Neural cell (in vitro differentiated cells): ENCODE data around the gene PTCD1. TPM values are rescaled to one million over a fixed set of nuclear protein-coding genes. Genes with fewer than 3 reads are reported as not detected.
"Not testable (repeated sequence)": the region's sequence is repeated elsewhere in the genome, so short reads cannot be mapped to it uniquely, and the experiment has no call there.

Source experiments
- H2AFZ ChIP-seq: fragments of 200-600, 300-800 bp; sonication (generic), shearing (Covaris generic); 2 replicates; pipeline ENCODE4 v1.6.0; 2014; ENCODE audit warnings: low read depth, mild to moderate bottlenecking, antibody characterized with exemption, low read length, moderate library complexity
- H3F3A ChIP-seq: fragments of 200-600 bp; shearing (Covaris generic); 2 replicates; pipeline ENCODE4 v1.6.1; 2016; ENCODE audit warnings: mild to moderate bottlenecking, moderate library complexity, mixed read lengths, antibody characterized with exemption, low read length; ENCODE audit not compliant: insufficient read depth, poor library complexity, severe bottlenecking
- H3K27ac ChIP-seq: fragments of 200-600, 300-800 bp; sonication (generic), shearing (Covaris generic); 2 replicates; pipeline ENCODE4 v1.5.1; 2014; ENCODE audit warnings: mild to moderate bottlenecking, low read length, moderate library complexity
- H3K27me3 ChIP-seq: fragments of 300-800, 200-600 bp; sonication (generic), shearing (Covaris generic); 2 replicates; pipeline ENCODE4 v1.6.0; 2014; ENCODE audit warnings: mild to moderate bottlenecking, low read depth, low read length, moderate library complexity; ENCODE audit not compliant: insufficient read depth
- H3K36me3 ChIP-seq: fragments of 300-800, 200-600 bp; sonication (generic), shearing (Covaris generic); 2 replicates; pipeline ENCODE4 v1.5.1; 2014; ENCODE audit warnings: mild to moderate bottlenecking, antibody characterized with exemption, low read length, moderate library complexity; ENCODE audit not compliant: insufficient read depth
- H3K4me2 ChIP-seq: fragments of 300-800, 200-600 bp; sonication (generic), shearing (Covaris generic); 2 replicates; pipeline ENCODE4 v1.6.0; 2014; ENCODE audit warnings: mild to moderate bottlenecking, low read length
- H3K4me3 ChIP-seq: fragments of 300-800, 200-600 bp; sonication (generic), shearing (Covaris generic); 2 replicates; pipeline ENCODE4 v1.5.1; 2014; ENCODE audit warnings: mild to moderate bottlenecking, low read length, moderate library complexity
- H3K79me2 ChIP-seq: fragments of 200-600 bp; shearing (Covaris generic); replicated peaks from 2 replicates; pipeline ENCODE4 v1.6.0; 2014; ENCODE audit warnings: mild to moderate bottlenecking, low read length, moderate library complexity; ENCODE audit not compliant: insufficient read depth
- H3K9ac ChIP-seq: fragments of 300-800, 200-600 bp; sonication (generic), shearing (Covaris generic); 2 replicates; pipeline ENCODE4 v1.6.1; 2016; ENCODE audit warnings: mild to moderate bottlenecking, low read length, mixed read lengths
- H3K9me2 ChIP-seq: fragments of 200-600 bp; shearing (Covaris generic); 2 replicates; pipeline ENCODE4 v1.6.1; 2016; ENCODE audit warnings: mild to moderate bottlenecking, low read length, mixed read lengths; ENCODE audit not compliant: insufficient read depth
- H3K9me3 ChIP-seq: fragments of 200-600, 300-800 bp; sonication (generic), shearing (Covaris generic); 2 replicates; pipeline ENCODE4 v1.6.1; 2016; ENCODE audit warnings: mild to moderate bottlenecking, mixed run types, low read length, moderate library complexity, mixed read lengths
- H4K20me1 ChIP-seq: fragments of 200-600 bp; shearing (Covaris generic); 2 replicates; pipeline ENCODE4 v1.6.1; 2016; ENCODE audit warnings: mild to moderate bottlenecking, mixed run types; ENCODE audit not compliant: insufficient read depth
- EP300 ChIP-seq: fragments of 450-650 bp; conservative IDR thresholded peaks from 2 replicates; pipeline ENCODE4 v1.6.1; 2014; ENCODE audit warnings: antibody characterized with exemption, mild to moderate bottlenecking, moderate library complexity; ENCODE audit not compliant: poor library complexity, severe bottlenecking
- EZH2 ChIP-seq: fragments of 200-600, 300-800 bp; shearing (Covaris generic), sonication (generic); IDR thresholded peaks from 2 replicates; pipeline ENCODE4 v1.6.1; 2014; ENCODE audit warnings: antibody characterized with exemption, low read length, borderline replicate concordance, mild to moderate bottlenecking; ENCODE audit not compliant: insufficient read depth, poor library complexity, severe bottlenecking
- MXI1 ChIP-seq: fragments of 450-650 bp; conservative IDR thresholded peaks from 2 replicates; pipeline ENCODE4 v1.6.1; 2014; ENCODE audit warnings: antibody characterized with exemption, mild to moderate bottlenecking; ENCODE audit not compliant: poor library complexity, severe bottlenecking
- RAD21 ChIP-seq: fragments of 450-650 bp; conservative IDR thresholded peaks from 2 replicates; pipeline ENCODE4 v1.6.1; 2014; ENCODE audit warnings: antibody characterized with exemption, mild to moderate bottlenecking, moderate library complexity
- SMC3 ChIP-seq: fragments of 450-650 bp; conservative IDR thresholded peaks from 2 replicates; pipeline ENCODE4 v1.6.1; 2014; ENCODE audit warnings: antibody characterized with exemption, mild to moderate bottlenecking, moderate library complexity; ENCODE audit not compliant: poor library complexity
- TAF1 ChIP-seq: IDR thresholded peaks from 2 replicates; pipeline ENCODE4 v1.6.1; 2012; ENCODE audit warnings: low read depth
- polyA plus RNA-seq: library from polyadenylated mRNA; depleted of rRNA; stranded (reverse); fragments of >200 nt; gene quantifications from 2 replicates; pipeline ENCODE4 v1.2.3, GENCODE V29; 2014
- TF ChIP-seq, protein P1 (sequence below): IDR thresholded peaks from 2 replicates; pipeline ENCODE4 v1.6.1; 2012; ENCODE audit warnings: borderline replicate concordance
- TF ChIP-seq, protein P2 (sequence below): fragments of 450-650 bp; IDR thresholded peaks from 2 replicates; pipeline ENCODE4 v1.5.1; 2014; ENCODE audit warnings: antibody characterized with exemption, mild to moderate bottlenecking, moderate library complexity; ENCODE audit not compliant: poor library complexity, severe bottlenecking

Gene PTCD1
- polyA plus RNA-seq, 1 donor from 2014 or later: 4.0 TPM

DNA sequence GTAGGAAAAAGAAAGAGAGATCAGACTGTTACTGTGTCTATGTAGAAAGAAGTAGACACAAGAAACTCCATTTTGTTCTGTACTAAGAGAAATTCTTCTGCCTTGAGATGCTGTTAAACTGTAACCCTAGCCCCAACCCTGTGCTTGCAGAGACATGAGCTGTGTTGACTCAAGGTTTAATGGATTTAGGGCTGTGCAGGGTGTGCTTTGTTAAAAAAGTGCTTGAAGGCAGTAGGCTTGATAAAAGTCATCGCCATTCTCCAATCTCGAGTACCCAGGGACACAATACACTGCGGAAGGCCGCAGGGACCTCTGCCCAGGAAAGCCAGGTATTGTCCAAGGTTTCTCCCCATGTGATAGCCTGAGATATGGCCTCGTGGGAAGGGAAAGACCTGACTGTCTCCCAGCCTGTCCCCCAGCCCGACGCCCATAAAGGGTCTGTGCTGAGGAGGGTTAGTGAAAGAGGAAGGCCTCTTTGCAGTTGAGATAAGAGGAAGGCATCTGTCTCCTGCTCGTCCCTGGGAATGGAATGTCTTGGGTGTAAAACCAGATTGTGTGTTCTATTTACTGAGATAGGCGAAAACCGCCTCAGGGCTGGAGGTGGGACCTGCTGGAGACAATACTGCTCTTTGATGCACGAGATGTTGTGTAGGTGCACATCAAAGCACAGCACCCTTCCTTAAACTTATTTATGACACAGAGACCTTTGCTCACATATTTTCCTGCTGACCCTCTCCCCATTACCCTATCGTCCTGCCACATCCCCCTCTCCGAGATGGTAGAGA lies 6.7 kb downstream of the PTCD1 start:
- not testable (repeated sequence) for H2AFZ ChIP-seq, H3F3A ChIP-seq, H3K27me3 ChIP-seq, H3K9ac ChIP-seq, H3K36me3 ChIP-seq, H3K9me2 ChIP-seq, H3K4me2 ChIP-seq, H3K27ac ChIP-seq, H3K4me3 ChIP-seq, H4K20me1 ChIP-seq, H3K9me3 ChIP-seq, H3K79me2 ChIP-seq

DNA sequence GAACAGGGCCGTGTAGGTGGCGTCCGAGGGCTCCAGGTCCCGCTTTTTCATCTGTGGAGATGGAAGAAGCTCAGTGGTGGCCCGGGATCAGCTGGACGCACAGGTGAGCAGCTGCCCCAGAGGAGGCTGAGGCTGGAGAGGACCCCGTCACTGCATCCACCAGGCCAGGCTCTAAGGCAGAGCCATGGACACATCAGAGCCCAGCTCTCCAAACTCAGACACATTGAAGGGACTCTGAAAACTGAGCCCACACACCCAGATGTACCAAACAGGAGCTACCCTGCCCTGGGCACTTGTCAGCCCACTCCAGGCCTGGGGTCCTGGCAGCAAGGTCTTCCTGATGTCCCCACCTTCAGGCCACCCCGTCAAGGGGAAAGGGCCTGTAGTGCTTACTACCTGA lies 8.8 kb downstream of the PTCD1 start:
- no peaks in the 10 kb centered on the region for H3K27me3 ChIP-seq
- H3K27ac ChIP-seq: no peak overlapping the region
- no peaks in the 10 kb centered on the region for H4K20me1 ChIP-seq
- no peaks in the 10 kb centered on the region for H3K79me2 ChIP-seq
- no peak overlapping the region for H3K4me3 ChIP-seq
- no peak overlapping the region for H3K9ac ChIP-seq
- no peaks in the 10 kb centered on the region for H3K36me3 ChIP-seq
- no peaks in the 10 kb centered on the region for H3K9me2 ChIP-seq
- no peaks in the 10 kb centered on the region for H3F3A ChIP-seq
- TF ChIP-seq EZH2 (no peak), MXI1 (no peak), RAD21 (no peak), TAF1 (no peak), EP300 (no peak), SMC3 (no peak)
- TF ChIP-seq, protein P1, sequence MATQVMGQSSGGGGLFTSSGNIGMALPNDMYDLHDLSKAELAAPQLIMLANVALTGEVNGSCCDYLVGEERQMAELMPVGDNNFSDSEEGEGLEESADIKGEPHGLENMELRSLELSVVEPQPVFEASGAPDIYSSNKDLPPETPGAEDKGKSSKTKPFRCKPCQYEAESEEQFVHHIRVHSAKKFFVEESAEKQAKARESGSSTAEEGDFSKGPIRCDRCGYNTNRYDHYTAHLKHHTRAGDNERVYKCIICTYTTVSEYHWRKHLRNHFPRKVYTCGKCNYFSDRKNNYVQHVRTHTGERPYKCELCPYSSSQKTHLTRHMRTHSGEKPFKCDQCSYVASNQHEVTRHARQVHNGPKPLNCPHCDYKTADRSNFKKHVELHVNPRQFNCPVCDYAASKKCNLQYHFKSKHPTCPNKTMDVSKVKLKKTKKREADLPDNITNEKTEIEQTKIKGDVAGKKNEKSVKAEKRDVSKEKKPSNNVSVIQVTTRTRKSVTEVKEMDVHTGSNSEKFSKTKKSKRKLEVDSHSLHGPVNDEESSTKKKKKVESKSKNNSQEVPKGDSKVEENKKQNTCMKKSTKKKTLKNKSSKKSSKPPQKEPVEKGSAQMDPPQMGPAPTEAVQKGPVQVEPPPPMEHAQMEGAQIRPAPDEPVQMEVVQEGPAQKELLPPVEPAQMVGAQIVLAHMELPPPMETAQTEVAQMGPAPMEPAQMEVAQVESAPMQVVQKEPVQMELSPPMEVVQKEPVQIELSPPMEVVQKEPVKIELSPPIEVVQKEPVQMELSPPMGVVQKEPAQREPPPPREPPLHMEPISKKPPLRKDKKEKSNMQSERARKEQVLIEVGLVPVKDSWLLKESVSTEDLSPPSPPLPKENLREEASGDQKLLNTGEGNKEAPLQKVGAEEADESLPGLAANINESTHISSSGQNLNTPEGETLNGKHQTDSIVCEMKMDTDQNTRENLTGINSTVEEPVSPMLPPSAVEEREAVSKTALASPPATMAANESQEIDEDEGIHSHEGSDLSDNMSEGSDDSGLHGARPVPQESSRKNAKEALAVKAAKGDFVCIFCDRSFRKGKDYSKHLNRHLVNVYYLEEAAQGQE: no peak
- TF ChIP-seq, protein P2, sequence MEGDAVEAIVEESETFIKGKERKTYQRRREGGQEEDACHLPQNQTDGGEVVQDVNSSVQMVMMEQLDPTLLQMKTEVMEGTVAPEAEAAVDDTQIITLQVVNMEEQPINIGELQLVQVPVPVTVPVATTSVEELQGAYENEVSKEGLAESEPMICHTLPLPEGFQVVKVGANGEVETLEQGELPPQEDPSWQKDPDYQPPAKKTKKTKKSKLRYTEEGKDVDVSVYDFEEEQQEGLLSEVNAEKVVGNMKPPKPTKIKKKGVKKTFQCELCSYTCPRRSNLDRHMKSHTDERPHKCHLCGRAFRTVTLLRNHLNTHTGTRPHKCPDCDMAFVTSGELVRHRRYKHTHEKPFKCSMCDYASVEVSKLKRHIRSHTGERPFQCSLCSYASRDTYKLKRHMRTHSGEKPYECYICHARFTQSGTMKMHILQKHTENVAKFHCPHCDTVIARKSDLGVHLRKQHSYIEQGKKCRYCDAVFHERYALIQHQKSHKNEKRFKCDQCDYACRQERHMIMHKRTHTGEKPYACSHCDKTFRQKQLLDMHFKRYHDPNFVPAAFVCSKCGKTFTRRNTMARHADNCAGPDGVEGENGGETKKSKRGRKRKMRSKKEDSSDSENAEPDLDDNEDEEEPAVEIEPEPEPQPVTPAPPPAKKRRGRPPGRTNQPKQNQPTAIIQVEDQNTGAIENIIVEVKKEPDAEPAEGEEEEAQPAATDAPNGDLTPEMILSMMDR: no peak
- no peak overlapping the region for H3K4me2 ChIP-seq
- H2AFZ ChIP-seq: no peak overlapping the region
- no peaks in the 10 kb centered on the region for H3K9me3 ChIP-seq
